GM23338 (cell line): ENCODE results near the gene ALAD. TPM values are rescaled to one million over a fixed set of nuclear protein-coding genes. Genes with fewer than 3 reads are reported as not detected.

Experiments used
- ATAC-seq: fragments of 200-7000 bp; cut with Tn5 transposase; 3 replicates; pipeline ENCODE4 v1.9.1; 2020
- DNase-seq: peaks from one replicate; pipeline ENCODE4 v3.0.0-alpha.2; 2015; ENCODE audit warnings: low spot score
- H2AFZ ChIP-seq: fragments of 200-600 bp; sonication (generic); 2 replicates; pipeline ENCODE4 v1.8.0; 2016; ENCODE audit warnings: antibody characterized with exemption, mild to moderate bottlenecking, moderate library complexity
- H3F3A ChIP-seq: fragments of 200-600 bp; sonication (generic); replicated peaks from 2 replicates; pipeline ENCODE4 v1.8.0; 2017; ENCODE audit warnings: antibody characterized with exemption, mixed run types, low read depth
- H3K27ac ChIP-seq: fragments of 200-600 bp; sonication (generic); 2 replicates; pipeline ENCODE4 v1.6.1; 2016; ENCODE audit warnings: low read depth
- H3K27me3 ChIP-seq: fragments of 200-600 bp; sonication (generic); 2 replicates; pipeline ENCODE4 v1.8.0; 2016; ENCODE audit warnings: mild to moderate bottlenecking, mixed run types, moderate library complexity; ENCODE audit not compliant: insufficient read depth
- H3K36me3 ChIP-seq: fragments of 200-600 bp; sonication (generic); 2 replicates; pipeline ENCODE4 v1.8.0; 2016; ENCODE audit warnings: mild to moderate bottlenecking; ENCODE audit not compliant: insufficient read depth
- H3K4me1 ChIP-seq: fragments of 200-600 bp; sonication (generic); 2 replicates; pipeline ENCODE4 v1.8.0; 2016; ENCODE audit warnings: mild to moderate bottlenecking, moderate library complexity; ENCODE audit not compliant: insufficient read depth
- H3K4me2 ChIP-seq: fragments of 200-600 bp; sonication (generic); 2 replicates; pipeline ENCODE4 v1.7.1; 2017; ENCODE audit warnings: mixed run types
- H3K4me3 ChIP-seq: fragments of 200-600 bp; sonication (generic); 2 replicates; pipeline ENCODE4 v1.6.1; 2016; ENCODE audit warnings: mixed run types
- H3K79me2 ChIP-seq: fragments of 200-600 bp; sonication (generic); replicated peaks from 2 replicates; pipeline ENCODE4 v1.8.0; 2017; ENCODE audit warnings: mild to moderate bottlenecking; ENCODE audit not compliant: insufficient read depth
- H3K9me2 ChIP-seq: fragments of 200-600 bp; sonication (generic); 2 replicates; pipeline ENCODE4 v1.8.0; 2017; ENCODE audit not compliant: insufficient read depth
- H4K20me1 ChIP-seq: fragments of 200-600 bp; sonication (generic); replicated peaks from 2 replicates; pipeline ENCODE4 v1.8.0; 2017; ENCODE audit warnings: mild to moderate bottlenecking; ENCODE audit not compliant: insufficient read depth
- H3K27ac Mint-ChIP-seq: 2 replicates; pipeline ENCODE4 v1.8.0; 2020; ENCODE audit warnings: inconsistent platforms, mild to moderate bottlenecking, moderate library complexity, mixed read lengths
- H3K27me3 Mint-ChIP-seq: 3 replicates; pipeline ENCODE4 v1.8.0; 2022; ENCODE audit warnings: low read depth, mild to moderate bottlenecking, moderate library complexity, mixed read lengths, inconsistent platforms; ENCODE audit not compliant: insufficient read depth, poor library complexity
- H3K36me3 Mint-ChIP-seq: 3 replicates; pipeline ENCODE4 v1.8.0; 2021; ENCODE audit warnings: low read depth, mild to moderate bottlenecking, inconsistent platforms, moderate library complexity, mixed read lengths
- H3K4me1 Mint-ChIP-seq: 3 replicates; pipeline ENCODE4 v1.8.0; 2020; ENCODE audit warnings: mild to moderate bottlenecking, inconsistent platforms, mixed read lengths
- H3K4me3 Mint-ChIP-seq: 3 replicates; pipeline ENCODE4 v1.8.0; 2021; ENCODE audit warnings: moderate library complexity, mild to moderate bottlenecking, inconsistent platforms, mixed read lengths
- H3K9me3 Mint-ChIP-seq: 3 replicates; pipeline ENCODE4 v1.8.0; 2020; ENCODE audit warnings: moderate library complexity, mild to moderate bottlenecking, inconsistent platforms, mixed read lengths
- CREB1 ChIP-seq: fragments of 250-450 bp; sonication (Bioruptor Pico); IDR thresholded peaks from 2 replicates; pipeline ENCODE4 v1.5.0; 2020; ENCODE audit warnings: low read depth, mild to moderate bottlenecking, moderate library complexity
- CTCF ChIP-seq, 2 experiments: fragments of 200-600 bp in 1 of 2; sonication (generic) in 1 of 2; conservative IDR thresholded peaks; 2 replicates each; pipeline versions ENCODE4 v1.5.1 to v1.6.1; 2016 to 2017; ENCODE audit warnings: antibody characterized with exemption in 2 of 2, low read depth in 2 of 2, mild to moderate bottlenecking in 2 of 2, moderate library complexity in 1 of 2
- ETS1 ChIP-seq: IDR thresholded peaks from 2 replicates; pipeline ENCODE4 v1.6.1; 2016; ENCODE audit warnings: antibody characterized with exemption
- EZH2 ChIP-seq: fragments of 200-600 bp; sonication (generic); IDR thresholded peaks from one replicate; pipeline ENCODE4 v1.8.0; 2017; ENCODE audit warnings: antibody characterized with exemption, mild to moderate bottlenecking, low read depth; ENCODE audit not compliant: unreplicated experiment
- EZH2phosphoT487 ChIP-seq: fragments of 200-600 bp; sonication (generic); IDR thresholded peaks from one replicate; pipeline ENCODE4 v1.8.1; 2018; ENCODE audit warnings: antibody characterized with exemption; ENCODE audit not compliant: unreplicated experiment
- JUNB ChIP-seq: IDR thresholded peaks from one replicate; pipeline ENCODE4 v1.6.1; 2016; ENCODE audit warnings: antibody characterized with exemption; ENCODE audit not compliant: unreplicated experiment
- NANOG ChIP-seq: IDR thresholded peaks from 2 replicates; pipeline ENCODE4 v1.6.1; 2016; ENCODE audit warnings: antibody characterized with exemption, borderline replicate concordance
- POLR2AphosphoS5 ChIP-seq: IDR thresholded peaks from 2 replicates; pipeline ENCODE4 v1.6.1; 2016; ENCODE audit warnings: antibody characterized with exemption, low read depth
- REST ChIP-seq: IDR thresholded peaks from one replicate; pipeline ENCODE4 v1.6.1; 2018; ENCODE audit warnings: antibody characterized with exemption; ENCODE audit not compliant: unreplicated experiment
- STAT1 ChIP-seq: IDR thresholded peaks from one replicate; pipeline ENCODE4 v1.6.1; 2016; ENCODE audit warnings: antibody characterized with exemption; ENCODE audit not compliant: unreplicated experiment
- ZNF114 ChIP-seq: fragments of 250-450 bp; sonication (Bioruptor Pico); IDR thresholded peaks from 2 replicates; pipeline ENCODE4 v1.5.0; 2020; ENCODE audit warnings: mild to moderate bottlenecking, moderate library complexity
- ZNF331 ChIP-seq: fragments of 250-450 bp; sonication (Bioruptor Pico); IDR thresholded peaks from 2 replicates; pipeline ENCODE4 v1.5.0; 2020; ENCODE audit warnings: low read depth, mild to moderate bottlenecking, moderate library complexity
- ZNF462 ChIP-seq: fragments of 250-450 bp; sonication (Bioruptor Pico); IDR thresholded peaks from 2 replicates; pipeline ENCODE4 v1.5.0; 2020; ENCODE audit warnings: mild to moderate bottlenecking, moderate library complexity
- polyA plus RNA-seq: library from polyadenylated mRNA; unstranded; fragments of >200 nt; fragmentation: Nextera tagmentation; extraction: Ambion mirVana; gene quantifications from 2 replicates; pipeline ENCODE4 v1.2.1, GENCODE V29; 2016
- total RNA-seq: library from RNA; depleted of rRNA; stranded (reverse); fragments of >200 nt; shearing (Covaris generic); gene quantifications from 2 replicates; pipeline ENCODE4 v1.2.3, GENCODE V29; 2014

ALAD gene
- total and polyA plus RNA-seq, 2 experiments from 2014 or later, result 7.1 to 10.1 TPM

GRCh38 chr9:113397203-113397631, 3.9 kb downstream of the ALAD start:
- DNase-seq (no peak), ATAC-seq (no peak)
- Histone ChIP-seq H3K27me3 (no peaks in the 10 kb centered on the region), H2AFZ (no peak overlapping the region), H3K27ac (no peak overlapping the region), H3F3A (0 out of 2 replicates have a peak, but pooled peaks cover 3% of the 10 kb centered on the region), H3K9me2 (no peaks in the 10 kb centered on the region), H3K36me3 (no peaks in the 10 kb centered on the region), H3K4me3 (no peak overlapping the region), H3K79me2 (no peaks in the 10 kb centered on the region), H3K4me1 (no peaks in the 10 kb centered on the region), H3K4me2 (no peak overlapping the region), H4K20me1 (0 out of 2 replicates have a peak, but pooled peaks cover 2% of the 10 kb centered on the region)
- Mint-ChIP-seq H3K27ac (no peak overlapping the region), H3K9me3 (no peaks in the 10 kb centered on the region), H3K4me3 (no peak overlapping the region), H3K27me3 (peaks cover 4% of the 10 kb centered on the region), H3K4me1 (peaks cover 4% of the 10 kb centered on the region; the same call in 2 of the 3 replicates), H3K36me3 (peaks cover 3% of the 10 kb centered on the region; the same call in 2 of the 3 replicates)
- no peak for TF ChIP-seq POLR2AphosphoS5
- TF ChIP-seq EZH2phosphoT487, result no peak
- no peak for TF ChIP-seq CTCF (conservative IDR thresholded peaks at IDR 0.05; ENCODE audit: low read depth in 2 of 2)
- no peak for TF ChIP-seq ETS1
- no peak for TF ChIP-seq ZNF114 (CRISPR knock-in tag)
- no peak for TF ChIP-seq NANOG
- TF ChIP-seq REST, result no peak
- TF ChIP-seq STAT1, result no peak
- no peak for TF ChIP-seq EZH2
- no peak for TF ChIP-seq ZNF462 (CRISPR knock-in tag)
- TF ChIP-seq JUNB, result no peak
- TF ChIP-seq ZNF331, result no peak
- no peak for TF ChIP-seq CREB1 (CRISPR knock-in tag)
